HepG2 (cell line): ENCODE results near the gene OSM. TPM values are rescaled to one million over a fixed set of nuclear protein-coding genes. Genes with fewer than 3 reads are reported as not detected.
A peak's percentile ranks its signal among the peaks of the same experiment; 100 is the strongest.

ENCODE experiments used
- BCL3 ChIP-seq: sonication (generic); formaldehyde crosslinking; IDR thresholded peaks from 2 replicates; pipeline ENCODE4 v1.5.1; 2020; ENCODE audit warnings: mild to moderate bottlenecking, missing genetic modification reagents, moderate library complexity
- CREM ChIP-seq, 2 experiments: sonication (generic) in 1 of 2; formaldehyde crosslinking in 1 of 2; IDR thresholded peaks; 2 replicates each; pipeline versions ENCODE4 v1.4.0 to v1.6.1; 2016 to 2020; ENCODE audit warnings: antibody characterized with exemption in 1 of 2, mild to moderate bottlenecking in 1 of 2, missing genetic modification reagents in 1 of 2
- FOXA3 ChIP-seq: IDR thresholded peaks from 2 replicates; pipeline ENCODE4 v1.6.1; 2016; ENCODE audit warnings: missing genetic modification reagents, missing compliant biosample characterization
- FOXK2 ChIP-seq: fragments of 450-650 bp; IDR thresholded peaks from 2 replicates; pipeline ENCODE4 v1.6.1; 2016
- GATAD1 ChIP-seq: IDR thresholded peaks from 2 replicates; pipeline ENCODE4 v1.6.1; 2016; ENCODE audit warnings: missing genetic modification reagents, missing compliant biosample characterization
- GFI1 ChIP-seq: sonication (generic); formaldehyde crosslinking; IDR thresholded peaks from 2 replicates; pipeline ENCODE4 v1.5.0; 2020; ENCODE audit warnings: missing genetic modification reagents, mild to moderate bottlenecking, borderline replicate concordance
- IRF9 ChIP-seq: sonication (generic); formaldehyde crosslinking; IDR thresholded peaks from 2 replicates; pipeline ENCODE4 v1.8.0; 2022; ENCODE audit warnings: missing genetic modification reagents, mild to moderate bottlenecking, borderline replicate concordance
- KDM5B ChIP-seq: sonication (generic); formaldehyde crosslinking; IDR thresholded peaks from 2 replicates; pipeline ENCODE4 v1.4.0; 2020; ENCODE audit warnings: missing genetic modification reagents, mild to moderate bottlenecking, borderline replicate concordance
- KLF15 ChIP-seq: sonication (generic); formaldehyde crosslinking; IDR thresholded peaks from 2 replicates; pipeline ENCODE4 v1.8.1; 2023; ENCODE audit warnings: borderline replicate concordance, mild to moderate bottlenecking, inconsistent platforms, missing genetic modification reagents, mixed read lengths
- MEIS1 ChIP-seq: sonication (generic); formaldehyde crosslinking; IDR thresholded peaks from 2 replicates; pipeline ENCODE4 v1.9.0; 2021; ENCODE audit warnings: mild to moderate bottlenecking, missing genetic modification reagents, moderate library complexity, borderline replicate concordance
- NR2F1 ChIP-seq, 2 experiments: fragments of 450-650 bp in 1 of 2; formaldehyde crosslinking in 1 of 2; IDR thresholded peaks; 2 replicates each; pipeline versions ENCODE4 v1.5.0 to v1.6.1; 2016 to 2020; ENCODE audit warnings: mild to moderate bottlenecking in 1 of 2, missing compliant biosample characterization in 1 of 2, missing genetic modification reagents in 1 of 2, moderate library complexity in 1 of 2
- ZBTB14 ChIP-seq: sonication (generic); formaldehyde crosslinking; IDR thresholded peaks from 2 replicates; pipeline ENCODE4 v1.4.0; 2020; ENCODE audit warnings: missing genetic modification reagents
- ZNF24 ChIP-seq: fragments of 450-650 bp; IDR thresholded peaks from 2 replicates; pipeline ENCODE4 v1.6.1; 2017; ENCODE audit warnings: antibody characterized with exemption, mild to moderate bottlenecking
- ZNF318 ChIP-seq: sonication (generic); formaldehyde crosslinking; IDR thresholded peaks from 2 replicates; pipeline ENCODE4 v1.4.0; 2020; ENCODE audit warnings: mild to moderate bottlenecking, missing genetic modification reagents
- ZNF44 ChIP-seq: sonication (generic); formaldehyde crosslinking; IDR thresholded peaks from 2 replicates; pipeline ENCODE4 v1.5.1; 2020; ENCODE audit warnings: mild to moderate bottlenecking, missing genetic modification reagents
- ZNF567 ChIP-seq: sonication (generic); formaldehyde crosslinking; IDR thresholded peaks from 2 replicates; pipeline ENCODE4 v1.8.1; 2023; ENCODE audit warnings: mild to moderate bottlenecking, missing genetic modification reagents, borderline replicate concordance
- ZNF75D ChIP-seq: sonication (generic); formaldehyde crosslinking; IDR thresholded peaks from 2 replicates; pipeline ENCODE4 v1.8.1; 2023; ENCODE audit warnings: missing genetic modification reagents, mild to moderate bottlenecking, borderline replicate concordance
- polyA plus RNA-seq, 8 experiments: library from polyadenylated mRNA; depleted of rRNA in 3 of 8; stranded (reverse) in 7 of 8; unstranded in 1 of 8; fragments of >200 nt; fragmentation: Illumina TruSeq in 4 of 8; extraction: Trizol in 4 of 8; gene quantifications; 2 replicates each; pipeline versions ENCODE4 v1.2.1 to v1.2.3, GENCODE V29; 2011 to 2016; ENCODE audit warnings: low read depth in 4 of 8, missing spikeins in 1 of 8, mixed read lengths in 1 of 8; ENCODE audit not compliant: insufficient read depth in 1 of 8
- total RNA-seq, 5 experiments: library from RNA; depleted of rRNA; stranded (reverse); fragments of >200 nt; fragmentation: Illumina TruSeq; extraction: Trizol; gene quantifications; 2 replicates each; pipeline ENCODE4 v1.2.3, GENCODE V29; 2016; ENCODE audit warnings: low read depth in 1 of 5

Gene OSM
- total and polyA plus RNA-seq, 2 of the 13 experiments (the other 11 are each of a cell fraction or from before 2014, with no cell fraction given) = not detected

- TF ChIP-seq ZBTB14 (CRISPR knock-in tag) (no peak), BCL3 (CRISPR knock-in tag) (no peak), KLF15 (CRISPR knock-in tag) (no peak), ZNF44 (CRISPR knock-in tag) (no peak), GATAD1 (CRISPR knock-in tag) (no peak), FOXA3 (CRISPR knock-in tag) (no peak), CREM (IDR thresholded peaks at IDR 0.05) (no peak), CREM (CRISPR knock-in tag; IDR thresholded peaks at IDR 0.05) (no peak), MEIS1 (CRISPR knock-in tag) (no peak), KDM5B (CRISPR knock-in tag) (no peak; the same call in none of the 2 replicates), ZNF24 (no peak), ZNF318 (CRISPR knock-in tag) (no peak), ZNF567 (CRISPR knock-in tag) (no peak), GFI1 (CRISPR knock-in tag) (0 out of 2 replicates have a peak, but pooled peaks have one; percentile 12), IRF9 (CRISPR knock-in tag) (no peak), ZNF75D (CRISPR knock-in tag) (no peak), FOXK2 (no peak), NR2F1 (CRISPR knock-in tag; IDR thresholded peaks at IDR 0.05) (no peak)
These were observed 22.7 kb upstream of the OSM start, which contains the start of gene CASTOR1 (continued) for GRCh38 chr22:30289141-30289979.
